Smooth muscle cell (in vitro differentiated cells): ENCODE data around the gene CDK12. TPM values are rescaled to one million over a fixed set of nuclear protein-coding genes. Genes with fewer than 3 reads are reported as not detected.

Source experiments
- DNase-seq: peaks from one replicate; lab custom pipeline; 2025; ENCODE audit not compliant: unreplicated experiment; lab: John Stamatoyannopoulos, UW
- H2AFZ ChIP-seq: fragments of 200-600 bp; sonication (generic); 2 replicates; pipeline ENCODE4 v1.6.0; 2016; ENCODE audit warnings: antibody characterized with exemption, low read depth, mild to moderate bottlenecking
- H3F3A ChIP-seq: fragments of 200-600 bp; sonication (generic); 2 replicates; pipeline ENCODE4 v1.6.0; 2017; ENCODE audit warnings: antibody characterized with exemption, low read depth
- H3K27ac ChIP-seq: fragments of 200-600 bp; sonication (generic); 2 replicates; pipeline ENCODE4 v1.5.1; 2016; ENCODE audit warnings: low read depth, mild to moderate bottlenecking
- H3K27me3 ChIP-seq: fragments of 200-600 bp; sonication (generic); 2 replicates; pipeline ENCODE4 v1.6.1; 2016; ENCODE audit warnings: low read depth, mild to moderate bottlenecking
- H3K36me3 ChIP-seq: fragments of 200-600 bp; sonication (generic); 2 replicates; pipeline ENCODE4 v1.5.1; 2016; ENCODE audit warnings: low read depth
- H3K4me1 ChIP-seq: fragments of 200-600 bp; sonication (generic); 2 replicates; pipeline ENCODE4 v1.5.1; 2016; ENCODE audit warnings: low read depth
- H3K4me2 ChIP-seq: fragments of 200-600 bp; sonication (generic); 2 replicates; pipeline ENCODE4 v1.6.0; 2016; ENCODE audit warnings: mild to moderate bottlenecking
- H3K4me3 ChIP-seq: fragments of 200-600 bp; sonication (generic); 2 replicates; pipeline ENCODE4 v1.5.1; 2016; ENCODE audit warnings: mild to moderate bottlenecking
- H3K79me2 ChIP-seq: fragments of 200-600 bp; sonication (generic); 2 replicates; pipeline ENCODE4 v1.6.0; 2016; ENCODE audit warnings: low read depth, mild to moderate bottlenecking
- H3K9ac ChIP-seq: fragments of 200-600 bp; sonication (generic); 2 replicates; pipeline ENCODE4 v1.6.0; 2016; ENCODE audit warnings: low read depth
- H3K9me3 ChIP-seq: fragments of 200-600 bp; sonication (generic); replicated peaks from 2 replicates; pipeline ENCODE4 v1.5.1; 2016; ENCODE audit warnings: low read depth
- H4K20me1 ChIP-seq: fragments of 200-600 bp; sonication (generic); 2 replicates; pipeline ENCODE4 v1.6.0; 2016; ENCODE audit warnings: low read depth
- WGBS: methylation state at CpG from one replicate; pipeline ENCODE4 v1.1.7; 2016; ENCODE audit warnings: low lambda C conversion rate; 5-methylcytosine and 5-hydroxymethylcytosine counted together
- polyA plus RNA-seq: library from polyadenylated mRNA; unstranded; fragments of >200 nt; fragmentation: Nextera tagmentation; extraction: Ambion mirVana; gene quantifications from 2 replicates; pipeline ENCODE4 v1.2.1, GENCODE V29; 2016
- total RNA-seq: library from RNA; depleted of rRNA; stranded (reverse); fragments of >200 nt; gene quantifications from 2 replicates; pipeline ENCODE4 v1.2.3, GENCODE V29; 2014
- TF ChIP-seq, protein P1 (sequence below): fragments of 200-600 bp; sonication (generic); IDR thresholded peaks from 2 replicates; pipeline ENCODE4 v1.5.1; 2017; ENCODE audit warnings: borderline replicate concordance, mild to moderate bottlenecking, antibody characterized with exemption; ENCODE audit not compliant: insufficient read depth, poor library complexity, severe bottlenecking

Gene CDK12
- total and polyA plus RNA-seq, 2 experiments from 2014 or later = 5.8 to 37.7 TPM

DNA sequence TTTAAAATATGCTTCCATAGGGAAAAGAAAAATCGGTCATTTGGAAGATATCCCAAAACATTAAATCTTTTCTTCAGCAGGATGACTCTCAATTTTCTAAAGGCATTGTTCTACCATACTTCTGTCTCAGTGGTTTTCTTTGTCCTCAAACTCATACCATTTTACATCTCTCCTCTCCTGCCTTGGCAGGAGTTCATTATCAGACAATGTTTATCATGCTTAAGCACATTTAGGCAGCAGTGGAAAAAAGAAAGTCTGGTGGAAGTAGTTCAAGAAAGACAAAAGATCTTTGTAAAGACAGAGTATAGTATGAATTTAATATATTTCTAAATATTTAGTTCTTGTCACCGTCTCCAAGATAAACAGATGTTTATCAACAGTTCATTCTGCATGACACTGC is 68.2 kb downstream of the CDK12 start:
- H3K4me1 ChIP-seq = no peaks in the 10 kb centered on the region
- no peak overlapping the region for H3K27ac ChIP-seq
- no peak overlapping the region for H3K4me2 ChIP-seq
- no peaks in the 10 kb centered on the region for H3K27me3 ChIP-seq
- H2AFZ ChIP-seq = no peak overlapping the region
- 96% methylated on average over 2 of the region's 2 CpGs for WGBS
- no peaks in the 10 kb centered on the region for H3F3A ChIP-seq
- TF ChIP-seq, protein P1, sequence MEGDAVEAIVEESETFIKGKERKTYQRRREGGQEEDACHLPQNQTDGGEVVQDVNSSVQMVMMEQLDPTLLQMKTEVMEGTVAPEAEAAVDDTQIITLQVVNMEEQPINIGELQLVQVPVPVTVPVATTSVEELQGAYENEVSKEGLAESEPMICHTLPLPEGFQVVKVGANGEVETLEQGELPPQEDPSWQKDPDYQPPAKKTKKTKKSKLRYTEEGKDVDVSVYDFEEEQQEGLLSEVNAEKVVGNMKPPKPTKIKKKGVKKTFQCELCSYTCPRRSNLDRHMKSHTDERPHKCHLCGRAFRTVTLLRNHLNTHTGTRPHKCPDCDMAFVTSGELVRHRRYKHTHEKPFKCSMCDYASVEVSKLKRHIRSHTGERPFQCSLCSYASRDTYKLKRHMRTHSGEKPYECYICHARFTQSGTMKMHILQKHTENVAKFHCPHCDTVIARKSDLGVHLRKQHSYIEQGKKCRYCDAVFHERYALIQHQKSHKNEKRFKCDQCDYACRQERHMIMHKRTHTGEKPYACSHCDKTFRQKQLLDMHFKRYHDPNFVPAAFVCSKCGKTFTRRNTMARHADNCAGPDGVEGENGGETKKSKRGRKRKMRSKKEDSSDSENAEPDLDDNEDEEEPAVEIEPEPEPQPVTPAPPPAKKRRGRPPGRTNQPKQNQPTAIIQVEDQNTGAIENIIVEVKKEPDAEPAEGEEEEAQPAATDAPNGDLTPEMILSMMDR = no peak
- H3K79me2 ChIP-seq = no peaks in the 10 kb centered on the region
- H3K4me3 ChIP-seq = no peak overlapping the region
- H3K9ac ChIP-seq = no peak overlapping the region
- H3K36me3 ChIP-seq = peaks cover 42% of the 10 kb centered on the region
- H4K20me1 ChIP-seq = peaks cover 36% of the 10 kb centered on the region
- no peak for DNase-seq
- H3K9me3 ChIP-seq = no peaks in the 10 kb centered on the region

DNA sequence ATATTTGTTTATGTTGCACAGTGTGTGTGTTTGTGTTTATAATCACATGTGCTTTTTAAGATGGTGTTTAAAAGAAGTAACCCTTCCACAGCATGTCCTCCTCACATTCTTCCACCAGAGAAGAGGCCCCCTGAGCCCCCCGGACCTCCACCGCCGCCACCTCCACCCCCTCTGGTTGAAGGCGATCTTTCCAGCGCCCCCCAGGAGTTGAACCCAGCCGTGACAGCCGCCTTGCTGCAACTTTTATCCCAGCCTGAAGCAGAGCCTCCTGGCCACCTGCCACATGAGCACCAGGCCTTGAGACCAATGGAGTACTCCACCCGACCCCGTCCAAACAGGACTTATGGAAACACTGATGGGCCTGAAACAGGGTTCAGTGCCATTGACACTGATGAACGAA is 69.2 kb downstream of the CDK12 start:
- Histone ChIP-seq H3K9ac (no peak overlapping the region), H3K9me3 (no peaks in the 10 kb centered on the region), H3K4me2 (no peak overlapping the region), H3K36me3 (peaks cover 31% of the 10 kb centered on the region), H3K27me3 (no peaks in the 10 kb centered on the region), H3K79me2 (no peaks in the 10 kb centered on the region), H3K27ac (no peak overlapping the region), H3K4me3 (no peak overlapping the region), H3F3A (no peaks in the 10 kb centered on the region), H3K4me1 (no peaks in the 10 kb centered on the region), H4K20me1 (peaks cover 40% of the 10 kb centered on the region), H2AFZ (no peak overlapping the region)
- TF ChIP-seq, protein P1 = no peak
- DNase-seq = no peak
- 98% methylated on average over 10 of the region's 10 CpGs for WGBS

DNA sequence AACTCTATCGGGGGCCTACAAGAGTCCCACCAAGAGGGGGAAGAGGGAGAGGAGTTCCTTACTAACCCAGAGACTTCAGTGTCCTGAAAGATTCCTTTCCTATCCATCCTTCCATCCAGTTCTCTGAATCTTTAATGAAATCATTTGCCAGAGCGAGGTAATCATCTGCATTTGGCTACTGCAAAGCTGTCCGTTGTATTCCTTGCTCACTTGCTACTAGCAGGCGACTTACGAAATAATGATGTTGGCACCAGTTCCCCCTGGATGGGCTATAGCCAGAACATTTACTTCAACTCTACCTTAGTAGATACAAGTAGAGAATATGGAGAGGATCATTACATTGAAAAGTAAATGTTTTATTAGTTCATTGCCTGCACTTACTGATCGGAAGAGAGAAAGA is 70.0 kb downstream of the CDK12 start:
- Histone ChIP-seq H2AFZ (no peak overlapping the region), H3K36me3 (peaks cover 25% of the 10 kb centered on the region), H3K9ac (no peak overlapping the region), H3K27ac (no peak overlapping the region), H3K4me3 (no peak overlapping the region), H3K4me2 (no peak overlapping the region), H3K79me2 (no peaks in the 10 kb centered on the region), H3K9me3 (no peaks in the 10 kb centered on the region), H3K27me3 (no peaks in the 10 kb centered on the region), H3F3A (no peaks in the 10 kb centered on the region), H3K4me1 (no peaks in the 10 kb centered on the region), H4K20me1 (peaks cover 40% of the 10 kb centered on the region)
- DNase-seq = no peak
- WGBS = 96% methylated on average over 6 of the region's 6 CpGs
- TF ChIP-seq, protein P1 = no peak

DNA sequence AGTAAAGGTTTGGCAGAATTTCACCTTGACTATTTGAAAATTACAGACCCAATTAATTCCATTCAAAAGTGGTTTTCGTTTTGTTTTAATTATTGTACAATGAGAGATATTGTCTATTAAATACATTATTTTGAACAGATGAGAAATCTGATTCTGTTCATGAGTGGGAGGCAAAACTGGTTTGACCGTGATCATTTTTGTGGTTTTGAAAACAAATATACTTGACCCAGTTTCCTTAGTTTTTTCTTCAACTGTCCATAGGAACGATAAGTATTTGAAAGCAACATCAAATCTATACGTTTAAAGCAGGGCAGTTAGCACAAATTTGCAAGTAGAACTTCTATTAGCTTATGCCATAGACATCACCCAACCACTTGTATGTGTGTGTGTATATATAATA is 72.6 kb downstream of the CDK12 start:
- DNase-seq = no peak
- H3F3A ChIP-seq = no peaks in the 10 kb centered on the region
- H3K79me2 ChIP-seq = no peaks in the 10 kb centered on the region
- H3K4me1 ChIP-seq = no peaks in the 10 kb centered on the region
- no peak overlapping the region for H3K4me3 ChIP-seq
- no peak overlapping the region for H3K27ac ChIP-seq
- H3K4me2 ChIP-seq = no peak overlapping the region
- WGBS = 83% methylated on average over 4 of the region's 4 CpGs
- TF ChIP-seq, protein P1 = no peak
- peaks cover 27% of the 10 kb centered on the region for H4K20me1 ChIP-seq
- H3K9ac ChIP-seq = no peak overlapping the region
- H3K36me3 ChIP-seq = peaks cover 11% of the 10 kb centered on the region
- H2AFZ ChIP-seq = no peak overlapping the region
- no peaks in the 10 kb centered on the region for H3K27me3 ChIP-seq
- no peaks in the 10 kb centered on the region for H3K9me3 ChIP-seq
